GM12878 (cell line): Measurements from ENCODE around the gene PRSS12. TPM values are rescaled to one million over a fixed set of nuclear protein-coding genes. Genes with fewer than 3 reads are reported as not detected.

ENCODE experiments used
- ATAC-seq: fragments of 200-7000 bp; cut with Tn5 transposase; 3 replicates; pipeline ENCODE4 v1.9.1; 2020; ENCODE audit warnings: mild to moderate bottlenecking, moderate library complexity
- BruUV-seq: library from RNA; stranded (reverse); fragments of 400-500 nt; replicated peaks from 2 replicates; lab custom pipeline; 2021; lab: Mats Ljungman, UMichigan
- CTCF ChIA-PET: fragments of 300-600 bp; sonication (Branson Sonifier 250); formaldehyde crosslinking; extraction: SDS; loops from one replicate; lab custom pipeline; 2021; ENCODE audit warnings: inconsistent platforms; lab: Yijun Ruan, JAX
- POLR2A ChIA-PET: fragments of 350-600 bp; formaldehyde crosslinking; extraction: SDS; loops from one replicate; lab custom pipeline; 2021; ENCODE audit warnings: inconsistent platforms; lab: Charles Lee
- RAD21 ChIA-PET: fragments of 300-600 bp; sonication (Branson Sonifier 250); formaldehyde crosslinking; loops from one replicate; lab custom pipeline; 2023; ENCODE audit warnings: antibody characterized with exemption; ENCODE audit not compliant: unreplicated experiment; lab: Charles Lee
- SMC1A ChIA-PET: fragments of 300-600 bp; sonication (Branson Sonifier 250); formaldehyde crosslinking; loops from one replicate; lab custom pipeline; 2023; ENCODE audit not compliant: unreplicated experiment, uncharacterized antibody; lab: Charles Lee
- DNase-seq: peaks from one replicate; pipeline ENCODE4 v3.0.0-alpha.2; 2011; ENCODE audit warnings: low read depth, low spot score
- FAIRE-seq: peaks from 3 replicates; lab custom pipeline; 2011; peaks lifted over from hg19 to GRCh38; lab: Jason Lieb, UNC
- H2AFZ ChIP-seq: 2 replicates; pipeline ENCODE4 v1.6.0; 2011; ENCODE audit warnings: low read depth, low read length, control low read depth; ENCODE audit not compliant: control insufficient read depth
- H3K27ac ChIP-seq: 2 replicates; pipeline ENCODE4 v1.5.1; 2011; ENCODE audit warnings: control low read depth; ENCODE audit not compliant: control insufficient read depth, insufficient read depth
- H3K27me3 ChIP-seq, 2 experiments: replicated peaks in 1 of 2; 2 replicates each; pipeline versions ENCODE4 v1.6.0 to v1.6.1; 2011; ENCODE audit warnings: low read length in 1 of 2; ENCODE audit not compliant: control insufficient read depth in 2 of 2, insufficient read depth in 2 of 2
- H3K36me3 ChIP-seq, 2 experiments: 2 replicates each; pipeline ENCODE4 v1.5.1; 2011; ENCODE audit warnings: low read length in 1 of 2; ENCODE audit not compliant: control insufficient read depth in 2 of 2, insufficient read depth in 2 of 2
- H3K4me1 ChIP-seq: 2 replicates; pipeline ENCODE4 v1.6.1; 2011; ENCODE audit warnings: mild to moderate bottlenecking, low read length, moderate library complexity, mixed read lengths; ENCODE audit not compliant: control insufficient read depth, insufficient read depth
- H3K4me2 ChIP-seq: 2 replicates; pipeline ENCODE4 v1.6.0; 2011; ENCODE audit warnings: control low read depth; ENCODE audit not compliant: control insufficient read depth, insufficient read depth
- H3K4me3 ChIP-seq: fragments of 200-600 bp; sonication (generic); 2 replicates; pipeline ENCODE4 v1.5.1; 2016
- H3K79me2 ChIP-seq: 2 replicates; pipeline ENCODE4 v1.6.0; 2011; ENCODE audit warnings: low read length; ENCODE audit not compliant: control insufficient read depth, insufficient read depth
- H3K9ac ChIP-seq: 2 replicates; pipeline ENCODE4 v1.8.0; 2011; ENCODE audit warnings: low read length, control low read depth, mixed read lengths; ENCODE audit not compliant: control insufficient read depth, insufficient read depth
- H3K9me3 ChIP-seq: replicated peaks from 3 replicates; pipeline ENCODE4 v1.5.1; 2011; ENCODE audit warnings: mild to moderate bottlenecking, low read length; ENCODE audit not compliant: control insufficient read depth, insufficient read depth
- H4K20me1 ChIP-seq: 2 replicates; pipeline ENCODE4 v1.6.0; 2011; ENCODE audit not compliant: control insufficient read depth, insufficient read depth
- BCL11A ChIP-seq: IDR thresholded peaks from 2 replicates; pipeline ENCODE4 v1.6.1; 2011; ENCODE audit warnings: low read depth, low read length
- CREM ChIP-seq: IDR thresholded peaks from 2 replicates; pipeline ENCODE4 v1.6.1; 2014; ENCODE audit warnings: antibody characterized with exemption, low read depth
- FOXM1 ChIP-seq: IDR thresholded peaks from 2 replicates; pipeline ENCODE4 v1.6.1; 2012; ENCODE audit warnings: low read depth, mild to moderate bottlenecking, inconsistent platforms, low read length, moderate library complexity
- HCFC1 ChIP-seq: fragments of 150-350 bp; IDR thresholded peaks from 2 replicates; pipeline ENCODE4 v1.6.1; 2014; ENCODE audit warnings: low read length
- HDGF ChIP-seq: fragments of 450-650 bp; IDR thresholded peaks from 2 replicates; pipeline ENCODE4 v1.6.1; 2016; ENCODE audit warnings: antibody characterized with exemption
- IKZF2 ChIP-seq, 2 experiments: fragments of 450-650 bp; IDR thresholded peaks; 2 replicates each; pipeline ENCODE4 v1.6.1; 2017; ENCODE audit warnings: mild to moderate bottlenecking in 2 of 2, moderate library complexity in 2 of 2
- MTA3 ChIP-seq: IDR thresholded peaks from 2 replicates; pipeline ENCODE4 v1.6.1; 2012; ENCODE audit warnings: low read length, inconsistent platforms, borderline replicate concordance
- NR2C1 ChIP-seq: fragments of 450-650 bp; IDR thresholded peaks from 2 replicates; pipeline ENCODE4 v1.6.1; 2017; ENCODE audit warnings: antibody characterized with exemption, mild to moderate bottlenecking, moderate library complexity
- NR2C2 ChIP-seq: IDR thresholded peaks from 2 replicates; pipeline ENCODE4 v1.6.1; 2011; ENCODE audit warnings: borderline replicate concordance, low read depth; ENCODE audit not compliant: control insufficient read depth, insufficient read length
- PKNOX1 ChIP-seq: fragments of 450-650 bp; IDR thresholded peaks from 2 replicates; pipeline ENCODE4 v1.6.1; 2016; ENCODE audit warnings: mild to moderate bottlenecking
- RAD51 ChIP-seq: fragments of 450-650 bp; IDR thresholded peaks from 2 replicates; pipeline ENCODE4 v1.6.1; 2016; ENCODE audit warnings: moderate library complexity, mild to moderate bottlenecking, inconsistent platforms
- RCOR1 ChIP-seq: conservative IDR thresholded peaks from 2 replicates; pipeline ENCODE4 v1.6.1; 2012; ENCODE audit warnings: low read depth, low read length, improper control_type of control experiment
- REST ChIP-seq: IDR thresholded peaks from 2 replicates; pipeline ENCODE4 v1.6.1; 2012; ENCODE audit warnings: mild to moderate bottlenecking, low read depth, low read length
- SIN3A ChIP-seq: IDR thresholded peaks from 2 replicates; pipeline ENCODE4 v1.6.1; 2012; ENCODE audit warnings: low read depth, low read length, improper control_type of control experiment
- SP1 ChIP-seq: IDR thresholded peaks from one replicate; pipeline ENCODE4 v1.6.1; 2011; ENCODE audit warnings: low read depth, low read length
- STAT3 ChIP-seq: IDR thresholded peaks from 2 replicates; pipeline ENCODE4 v1.6.1; 2011; ENCODE audit warnings: low read depth, low read length, improper control_type of control experiment
- SUPT20H ChIP-seq: IDR thresholded peaks from 2 replicates; pipeline ENCODE4 v1.6.1; 2011; ENCODE audit warnings: low read depth, mild to moderate bottlenecking, low read length, moderate library complexity, borderline replicate concordance; ENCODE audit not compliant: control insufficient read depth
- WGBS: methylation state at CpG from one replicate; pipeline ENCODE4 v1.1.6; 2016; ENCODE audit warnings: low lambda C conversion rate; ENCODE audit not compliant: insufficient replicate concordance, insufficient coverage; ENCODE audit errors: missing lambda C conversion rate; 5-methylcytosine and 5-hydroxymethylcytosine counted together
- in situ Hi-C: fragments of 300-500 bp; cut with MboI; formaldehyde crosslinking; loops from 9 replicates; pipeline ENCODE4 v1.14.3; 2018; ENCODE audit warnings: mixed read lengths
- intact Hi-C: fragments of 100-400 bp; cut with micrococcal nuclease; formaldehyde crosslinking; loops from one replicate; pipeline ENCODE4 v1.14.2; 2022; ENCODE audit not compliant: unreplicated experiment
- polyA plus RNA-seq, 11 experiments: library from polyadenylated mRNA; depleted of rRNA in 4 of 11; unstranded in 6 of 11; stranded (reverse) in 5 of 11; fragments of >200 nt; fragmentation: Nextera tagmentation in 4 of 11; fragmentation: Illumina TruSeq in 1 of 11; extraction: Ambion mirVana in 4 of 11; extraction: Trizol in 1 of 11; gene quantifications; 1 replicate in 1 of 11; 2 replicates in 10 of 11; pipeline versions ENCODE4 v1.2.1 to v1.2.3, GENCODE V29; 2011 to 2016; ENCODE audit warnings: inconsistent platforms in 2 of 11, missing spikeins in 2 of 11, low read depth in 1 of 11
- total RNA-seq, 4 experiments: library from RNA; depleted of rRNA in 3 of 4; stranded (reverse); fragments of >200 nt in 3 of 4; fragmentation: Illumina TruSeq in 1 of 4; extraction: Trizol in 1 of 4; gene quantifications; 2 replicates each; pipeline versions ENCODE4 v1.2.1 to v1.2.3, GENCODE V29; 2013 to 2021
- TF ChIP-seq, protein P1 (sequence below): IDR thresholded peaks from 2 replicates; pipeline ENCODE4 v1.6.1; 2012; ENCODE audit warnings: low read length, inconsistent platforms

Gene PRSS12
- total and polyA plus RNA-seq, 10 of the 15 experiments (the other 5 are each of a cell fraction or from before 2014, with no cell fraction given): 0.04 to 0.34 (median 0.11) TPM; not detected in 2

GRCh38 chr4:118281611-118282442 lies 71.0 kb downstream of the PRSS12 start:
- 21% methylated on average over 9 of the region's 9 CpGs for WGBS
- ChIA-PET SMC1A (interaction anchor here (1.2 to 1.4 kb wide), 2 partner anchors 71 to 403 kb away, joined by 3 read pairs; partner anchors contain the start of genes METTL14 and PRSS12), POLR2A (interaction anchor here (0.5 kb wide), 1 partner anchor 401 kb away, joined by 4 read pairs; no protein-coding TSS in a partner anchor), RAD21 (interaction anchor here (0.6 kb wide), 1 partner anchor 456 kb away, joined by 4 read pairs; no protein-coding TSS in a partner anchor), CTCF (interaction anchor here (0.7 to 2.4 kb wide), 3 partner anchors 11 to 72 kb away, joined by 3 to 10 read pairs (median 4); partner anchors contain the start of gene PRSS12)
- H3K9me3 ChIP-seq: no peaks in the 10 kb centered on the region
- intact Hi-C loops: loop anchor here (2.0 to 10.0 kb wide), 2 partner anchors 71 to 133 kb away; partner anchors contain the start of gene PRSS12
- no peaks in the 10 kb centered on the region for H3K27me3 ChIP-seq
- H3K79me2 ChIP-seq: peaks cover 27% of the 10 kb centered on the region
- H3K9ac ChIP-seq: no peak overlapping the region
- peaks cover 0 to 5% of the 10 kb centered on the region in 2 experiments; a peak in 2 of 4 replicates for H3K36me3 ChIP-seq
- peak overlapping the region; percentile 33; the same call in 1 of the 2 replicates for H3K27ac ChIP-seq
- ATAC-seq (no peak), DNase-seq (no peak), FAIRE-seq (no peak)
- H3K4me2 ChIP-seq: peak overlapping the region; percentile 85
- peaks cover 13% of the 10 kb centered on the region; the same call in 1 of the 2 replicates for H3K4me1 ChIP-seq
- in situ Hi-C loops: loop anchor here (10.0 kb wide), 2 partner anchors 303 to 403 kb away; partner anchors contain the start of gene METTL14
- no TSS peak for BruUV-seq
- peak overlapping the region; percentile 6; the same call in 1 of the 2 replicates for H3K4me3 ChIP-seq
- no peaks in the 10 kb centered on the region for H4K20me1 ChIP-seq
- H2AFZ ChIP-seq: no peak overlapping the region
- no peak for TF ChIP-seq NR2C1
- no peak for TF ChIP-seq STAT3
- TF ChIP-seq RCOR1: no peak
- TF ChIP-seq SUPT20H: no peak
- no peak for TF ChIP-seq HDGF
- TF ChIP-seq HCFC1: no peak
- TF ChIP-seq NR2C2: no peak
- peak; percentile 76; the same call in 1 of the 2 replicates for TF ChIP-seq MTA3
- TF ChIP-seq PKNOX1: no peak
- no peak for TF ChIP-seq SIN3A
- 0 out of 2 replicates have a peak, but pooled peaks have one; percentile 24 for TF ChIP-seq FOXM1
- TF ChIP-seq BCL11A: no peak
- no peak for TF ChIP-seq REST
- TF ChIP-seq, protein P1, sequence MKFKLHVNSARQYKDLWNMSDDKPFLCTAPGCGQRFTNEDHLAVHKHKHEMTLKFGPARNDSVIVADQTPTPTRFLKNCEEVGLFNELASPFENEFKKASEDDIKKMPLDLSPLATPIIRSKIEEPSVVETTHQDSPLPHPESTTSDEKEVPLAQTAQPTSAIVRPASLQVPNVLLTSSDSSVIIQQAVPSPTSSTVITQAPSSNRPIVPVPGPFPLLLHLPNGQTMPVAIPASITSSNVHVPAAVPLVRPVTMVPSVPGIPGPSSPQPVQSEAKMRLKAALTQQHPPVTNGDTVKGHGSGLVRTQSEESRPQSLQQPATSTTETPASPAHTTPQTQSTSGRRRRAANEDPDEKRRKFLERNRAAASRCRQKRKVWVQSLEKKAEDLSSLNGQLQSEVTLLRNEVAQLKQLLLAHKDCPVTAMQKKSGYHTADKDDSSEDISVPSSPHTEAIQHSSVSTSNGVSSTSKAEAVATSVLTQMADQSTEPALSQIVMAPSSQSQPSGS: peak; percentile 8; the same call in 1 of the 2 replicates
- no peak for TF ChIP-seq RAD51
- no peak for TF ChIP-seq CREM
- TF ChIP-seq SP1: no peak
- TF ChIP-seq IKZF2 (IDR thresholded peaks at IDR 0.05): no peak
